ENCODE measurements around the gene SS18.

Gene SS18

DNA sequence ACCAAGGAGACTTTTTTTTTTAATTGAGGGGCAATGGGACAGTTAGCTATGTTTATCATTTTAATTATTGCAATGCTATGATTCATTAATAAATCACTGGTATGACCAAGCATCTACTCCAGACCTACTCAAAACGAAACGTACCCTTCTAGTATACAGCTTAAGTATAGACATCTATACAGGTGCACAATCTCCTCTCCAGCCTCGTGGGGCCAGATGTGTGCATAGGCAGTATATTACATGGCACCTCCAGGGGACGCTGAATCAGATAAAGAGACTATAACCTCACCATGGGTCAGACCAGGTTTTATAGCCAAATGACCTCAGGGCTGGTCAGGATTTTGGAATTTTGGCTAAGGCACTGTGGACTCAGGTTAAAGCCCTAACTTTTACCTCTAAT, 86.6 kb downstream of the SS18 start:
- no peak for DNase-seq (ENCODE audit: low read depth in 2 of 2, low spot score in 1 of 2)

DNA sequence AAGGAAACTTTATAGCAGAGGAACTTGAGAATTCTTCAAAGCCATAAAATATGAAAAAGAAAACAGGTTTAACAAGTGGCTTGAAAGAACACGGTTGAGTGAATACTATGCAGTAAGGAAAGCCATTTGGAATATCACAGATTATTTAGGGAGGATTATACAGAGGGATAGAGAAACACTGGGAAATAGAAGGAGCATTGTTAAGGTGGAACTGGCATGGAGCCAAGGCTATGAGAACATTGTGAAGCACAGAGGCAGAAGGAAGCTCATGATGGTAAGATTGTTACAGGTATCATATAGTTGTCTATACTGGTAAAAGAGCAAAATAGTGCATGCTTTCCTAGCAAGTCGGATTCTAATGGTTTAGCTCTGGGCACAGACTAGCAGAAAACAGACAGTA, 87.1 kb downstream of the SS18 start:
- DNase-seq (ENCODE audit: low read depth in 2 of 2, low spot score in 1 of 2), result no peak

DNA sequence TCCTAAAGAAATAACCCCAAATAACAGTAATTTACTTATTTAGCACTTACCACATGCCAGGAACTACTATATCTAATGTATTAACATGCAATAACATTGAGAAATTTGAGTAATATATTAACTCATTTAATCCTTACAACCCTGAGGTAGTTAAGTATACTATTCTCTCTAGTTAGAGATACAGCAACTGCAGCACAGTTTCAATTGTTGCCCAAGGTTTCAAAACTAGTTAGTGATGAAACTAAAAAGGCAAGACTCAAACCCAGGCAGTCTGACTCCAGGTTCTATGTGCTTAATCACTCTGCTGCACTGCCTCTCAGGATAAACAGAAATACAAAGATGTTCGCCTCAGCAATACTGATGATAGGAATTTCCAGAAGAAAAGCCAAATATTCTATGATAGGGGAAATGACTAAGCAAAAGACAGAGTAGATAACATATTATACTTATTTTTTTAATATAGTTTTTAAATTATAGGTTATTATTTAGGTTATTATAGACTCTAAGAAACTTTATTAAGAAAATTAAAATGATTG, 88.0 kb downstream of the SS18 start:
- DNase-seq (ENCODE audit: low read depth in 2 of 2, low spot score in 1 of 2), result no peak

DNA sequence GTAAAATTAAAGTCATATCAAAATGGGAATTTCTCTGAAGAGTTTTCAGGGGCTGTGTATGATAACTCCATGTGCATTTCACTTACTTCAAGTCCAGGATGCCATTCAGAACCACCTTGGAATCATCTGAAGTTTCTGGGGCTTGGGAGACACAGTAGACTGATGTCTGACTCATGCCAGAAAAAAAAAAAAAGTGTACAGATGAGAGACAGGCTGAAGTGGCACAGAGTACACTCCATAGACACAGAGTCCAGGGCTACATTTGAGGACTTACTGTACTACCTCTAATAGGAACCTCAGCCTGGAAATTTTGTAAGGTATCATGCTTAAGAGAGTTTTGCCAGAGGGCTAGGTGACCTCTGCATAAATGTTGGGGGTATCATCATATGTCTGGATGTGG, 92.0 kb downstream of the SS18 start:
- no peak for DNase-seq (ENCODE audit: low read depth in 2 of 2, low spot score in 1 of 2)

DNA sequence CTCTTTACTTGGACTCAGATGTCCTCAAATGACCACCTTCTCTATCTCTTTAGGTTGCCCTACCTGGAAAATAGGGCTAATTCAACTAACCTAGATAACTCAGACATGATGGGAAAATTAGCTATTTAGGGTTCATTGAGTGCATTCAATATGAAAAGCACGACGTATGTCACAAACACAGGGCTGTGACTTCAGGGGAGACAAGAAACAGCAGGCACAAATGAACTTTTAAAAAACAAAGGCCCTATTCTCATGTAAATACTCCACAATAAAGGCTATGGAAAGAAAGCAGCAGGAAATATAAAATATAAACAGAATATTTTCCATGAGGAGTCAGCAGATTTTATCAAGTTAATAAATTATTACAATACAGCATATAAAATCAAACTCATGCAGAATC, 97.8 kb downstream of the SS18 start:
- no peak for DNase-seq (ENCODE audit: low read depth in 2 of 2, low spot score in 1 of 2)

DNA sequence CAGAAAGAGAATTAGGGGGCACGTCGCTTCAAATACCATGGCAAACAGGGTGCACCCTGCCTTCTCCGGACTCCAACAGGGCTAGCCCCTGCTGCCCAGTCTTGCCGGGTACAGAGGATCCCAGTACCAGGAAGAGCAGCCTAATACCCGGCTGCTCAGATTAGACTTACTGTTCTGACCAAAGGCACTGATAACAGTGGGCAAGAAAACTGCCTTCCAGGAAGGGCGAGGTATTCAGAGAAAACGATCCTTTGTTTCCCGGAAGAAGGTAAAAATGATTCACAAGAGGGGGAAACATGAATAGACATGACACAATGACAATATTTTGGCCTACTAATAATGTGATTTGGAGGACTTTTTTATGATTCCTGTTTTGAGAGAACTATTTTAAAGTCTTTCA, 99.9 kb downstream of the SS18 start:
- DNase-seq (ENCODE audit: low read depth in 2 of 2, low spot score in 1 of 2), result no peak

DNA sequence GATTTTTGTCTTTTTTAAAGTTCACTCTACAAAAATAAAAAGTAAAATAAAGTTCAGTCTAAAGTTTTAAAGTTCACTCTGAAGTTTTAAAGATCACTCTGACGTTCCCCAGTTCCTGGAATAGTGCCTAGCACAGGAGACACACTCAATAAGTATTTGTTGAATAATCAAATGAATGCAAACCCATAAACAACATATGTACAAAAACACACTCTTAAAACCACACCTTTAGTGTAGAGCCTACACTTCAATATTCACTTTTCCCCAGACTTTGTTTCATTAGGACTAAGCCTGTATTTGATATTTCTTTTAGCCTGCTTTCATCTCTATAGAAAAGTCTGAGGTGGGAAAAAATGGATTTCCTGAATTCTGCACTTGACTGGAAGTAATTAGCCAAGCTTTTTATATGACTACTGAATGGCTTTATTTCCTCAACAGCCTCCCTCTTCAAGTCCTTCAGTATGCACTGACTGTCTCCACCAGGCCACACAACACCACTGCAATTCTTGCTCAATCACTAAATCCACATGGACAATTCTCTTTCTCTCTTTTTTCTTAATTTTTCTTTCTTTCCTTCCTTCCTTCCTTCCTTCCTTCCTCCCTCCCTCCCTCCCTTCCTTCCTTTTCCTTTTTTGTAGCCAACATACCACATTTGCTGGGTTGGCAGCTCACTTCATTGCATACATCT, 104.6 kb downstream of the SS18 start:
- no peak for DNase-seq (ENCODE audit: low read depth in 2 of 2, low spot score in 1 of 2)

DNA sequence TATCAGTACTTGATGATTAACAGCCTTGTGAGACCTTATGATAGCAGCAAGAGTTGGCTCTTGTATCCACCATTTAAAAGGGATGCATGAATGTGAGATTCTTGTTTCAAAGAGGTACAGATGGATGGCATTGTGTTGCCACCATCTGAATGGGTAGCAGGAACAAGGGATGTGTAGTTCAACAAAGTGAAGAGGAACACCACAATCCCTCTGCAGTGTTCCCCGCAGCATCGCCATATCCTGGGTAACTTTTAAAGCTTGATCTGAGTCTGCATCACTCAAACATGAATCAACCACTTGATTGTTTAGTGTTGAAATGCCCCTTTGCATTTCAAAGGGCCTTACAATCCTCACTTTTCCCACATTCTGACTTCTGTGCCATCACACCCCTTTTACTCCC, 106.7 kb downstream of the SS18 start:
- DNase-seq (ENCODE audit: low read depth in 2 of 2, low spot score in 1 of 2), result no peak

DNA sequence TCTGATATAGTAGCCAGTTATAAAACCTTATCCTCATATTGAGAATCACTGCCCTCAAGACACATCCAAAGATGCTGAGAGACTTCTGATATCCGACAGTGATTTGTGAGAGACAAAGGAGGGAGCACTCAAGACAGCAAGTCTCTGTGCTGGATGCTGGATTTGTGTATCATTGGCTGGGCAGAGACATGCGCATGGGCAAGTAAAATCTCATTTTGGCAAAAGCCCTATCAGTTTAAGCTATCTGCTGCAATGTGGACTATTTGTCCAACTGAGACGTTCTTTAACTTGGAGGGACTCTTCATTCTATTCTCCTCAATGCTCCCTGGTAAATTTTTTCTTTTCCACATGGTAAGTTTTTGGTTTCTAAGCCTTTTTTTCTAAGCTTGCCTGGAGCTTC, 107.5 kb downstream of the SS18 start:
- DNase-seq (ENCODE audit: low read depth in 2 of 2, low spot score in 1 of 2), result no peak

DNA sequence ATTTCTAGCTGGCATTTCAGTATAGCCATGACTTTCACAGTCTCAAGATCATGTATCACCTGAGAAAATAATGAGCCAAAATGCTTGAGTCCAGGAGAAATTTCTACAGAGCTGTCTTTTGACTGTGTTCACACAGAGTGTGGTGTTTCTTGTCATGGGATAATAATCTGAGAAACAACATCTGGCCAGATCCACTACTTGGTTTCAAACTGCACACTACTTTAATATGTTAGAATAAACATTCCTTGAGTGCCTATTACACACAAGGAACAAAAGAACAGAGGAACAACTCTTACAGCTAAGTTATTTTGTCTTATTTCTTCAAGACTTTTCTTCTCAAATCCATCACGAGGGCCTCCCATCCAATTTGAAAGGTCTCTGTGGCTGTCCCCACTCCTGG, 108.3 kb downstream of the SS18 start:
- no peak for DNase-seq (ENCODE audit: low read depth in 2 of 2, low spot score in 1 of 2)

DNA sequence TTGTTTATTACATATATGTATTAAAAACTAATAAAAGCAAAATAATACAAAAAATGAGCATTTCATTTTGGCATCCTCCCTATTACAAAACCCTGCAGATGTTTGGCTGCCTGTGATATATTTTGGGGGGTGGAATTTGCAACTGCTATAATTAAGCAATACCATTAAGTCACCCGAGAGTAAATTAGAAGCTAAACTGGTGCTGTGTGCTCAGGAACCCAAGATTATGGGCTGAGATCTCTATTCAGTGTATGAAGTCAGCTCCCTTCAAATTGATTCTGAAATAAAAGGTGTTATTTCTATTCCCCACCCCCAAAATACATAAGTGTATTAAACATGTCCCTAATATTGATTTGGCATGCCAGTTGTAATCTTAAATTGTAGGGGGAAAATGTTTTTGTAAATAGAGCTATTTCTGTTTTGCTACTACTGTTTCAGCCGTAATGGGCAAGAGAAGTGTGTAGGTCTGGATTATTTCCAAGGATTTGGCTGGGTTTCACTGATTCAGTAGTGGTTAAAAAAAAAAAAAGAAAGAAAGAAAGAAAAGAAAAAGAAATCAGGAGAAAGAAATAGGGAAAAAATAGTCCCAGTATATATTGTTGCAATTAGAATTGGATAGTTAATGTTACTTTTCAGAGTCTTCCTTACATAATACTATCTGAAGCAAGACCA, 110.9 kb downstream of the SS18 start:
- no peak for DNase-seq (ENCODE audit: low read depth in 2 of 2, low spot score in 1 of 2)

DNA sequence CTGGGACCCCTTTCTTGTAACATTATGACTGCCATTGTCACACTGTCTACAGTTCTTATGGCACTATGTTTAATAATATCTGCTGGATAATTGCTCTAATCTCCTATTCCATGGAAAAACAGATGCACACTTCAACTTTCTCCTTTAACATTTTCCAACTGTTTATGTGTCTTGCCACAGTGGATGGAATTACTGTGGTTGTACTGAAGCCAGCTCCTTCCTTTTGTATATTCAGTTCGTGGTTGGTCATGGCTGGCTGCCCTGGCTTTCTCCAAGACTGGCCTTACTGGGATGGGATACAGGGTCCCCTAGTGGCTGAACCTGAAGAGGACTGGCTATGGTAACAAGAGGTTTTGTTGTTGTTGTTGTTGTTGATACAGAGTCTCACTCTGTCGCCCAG, 113.9 kb downstream of the SS18 start:
- no peak for DNase-seq (ENCODE audit: low read depth in 2 of 2, low spot score in 1 of 2)

DNA sequence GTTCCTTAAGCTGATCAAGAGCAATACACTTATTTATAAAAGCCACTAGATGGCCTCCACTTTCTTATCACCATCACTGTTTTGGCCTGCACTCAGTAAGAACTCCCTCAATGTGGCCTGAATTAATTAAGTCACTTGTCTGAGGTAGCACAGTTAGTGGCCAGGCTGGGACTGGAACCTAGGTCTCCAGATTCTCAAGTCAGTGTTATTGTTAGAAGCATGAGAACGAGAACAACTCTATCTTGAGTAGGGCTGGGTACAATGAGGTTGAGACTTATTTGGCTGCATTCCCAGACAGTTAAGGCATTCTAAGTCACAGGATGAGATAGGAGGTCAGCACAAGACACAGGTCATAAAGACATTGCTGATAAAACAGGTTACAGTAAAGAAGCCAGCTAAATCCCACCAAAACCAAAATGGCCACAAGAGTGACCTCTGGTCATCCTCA, 115.8 kb downstream of the SS18 start:
- DNase-seq (ENCODE audit: low read depth in 2 of 2, low spot score in 1 of 2), result no peak
